Measurements from ENCODE around the gene BHLHE41. TPM values are rescaled to one million over a fixed set of nuclear protein-coding genes. Genes with fewer than 3 reads are reported as not detected.

BHLHE41 gene
- total and polyA plus RNA-seq, 2 donors (not counting 1 experiment from before 2014, with no cell fraction given): 2.3 to 2.4 TPM

DNA sequence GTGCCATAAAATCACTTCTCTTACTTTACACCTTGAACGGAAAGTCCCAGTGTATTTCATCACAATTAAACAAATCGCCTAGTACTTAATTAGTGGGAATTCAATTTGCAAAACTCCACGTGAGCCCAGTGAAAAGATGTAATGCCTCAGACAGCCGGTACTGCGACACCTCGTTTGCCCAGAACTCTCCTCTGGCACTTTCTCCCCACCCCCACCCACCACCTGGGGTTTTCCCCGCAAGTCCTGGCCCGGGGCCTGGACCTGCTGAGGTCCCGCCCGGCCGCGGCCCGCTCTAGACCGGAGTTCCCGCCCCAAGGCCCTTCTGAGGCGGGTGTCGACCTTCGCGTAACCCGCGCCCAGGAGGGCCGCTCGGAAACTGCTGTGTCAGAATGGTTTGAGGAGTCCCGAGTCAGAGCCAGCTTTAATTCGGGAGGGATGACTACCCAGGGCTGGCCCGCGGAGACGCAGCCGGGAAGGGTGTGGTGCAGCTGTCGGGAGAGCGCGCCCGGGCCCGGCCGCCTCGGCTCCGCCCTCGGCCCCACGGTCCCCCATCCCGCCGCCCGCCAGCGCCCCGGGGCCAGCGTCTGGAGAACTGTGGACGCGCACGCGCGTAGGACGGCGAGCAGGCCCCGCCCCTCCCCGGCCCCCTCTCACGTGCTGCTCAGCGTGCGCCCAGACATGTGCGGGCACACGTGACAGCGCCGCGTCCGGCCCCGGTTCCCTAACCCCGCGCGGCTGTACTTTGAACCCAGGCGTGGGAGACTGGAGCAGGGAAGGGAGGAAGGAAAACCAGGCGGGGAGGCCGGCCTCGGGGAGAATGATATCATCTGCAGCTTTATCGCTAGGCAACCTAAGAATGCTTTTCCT lies 10.8 kb downstream of the BHLHE41 start:
- Histone ChIP-seq H3K9me3 (ENCODE audit: control insufficient read depth, insufficient read depth, low read depth, low read length) (no peaks in the 10 kb centered on the region), H3K27ac (ENCODE audit: insufficient read depth, low read length) (peak overlapping the region; percentile 80), H3K36me3 (ENCODE audit: control insufficient read depth, insufficient read depth, low read length) (no peaks in the 10 kb centered on the region), H3K4me1 (ENCODE audit: control insufficient read depth, extremely low read depth, insufficient read depth, low read length) (peaks cover 2% of the 10 kb centered on the region), H3K4me3 (replicated peaks in 1 of 4; ENCODE audit: control extremely low read depth in 1 of 4, insufficient read depth in 1 of 4, low read depth in 3 of 4, low read length in 4 of 4) (peak overlapping the region; percentile 22 to 62 (median 42)), H3K27me3 (ENCODE audit: control insufficient read depth, insufficient read depth, low read length) (no peaks in the 10 kb centered on the region), H3K4me2 (ENCODE audit: extremely low read depth, insufficient read depth, low read length) (peak overlapping the region; percentile 75), H3K9ac (ENCODE audit: insufficient read depth, low read length) (peak overlapping the region; percentile 76), H3K79me2 (ENCODE audit: control insufficient read depth, insufficient read depth, low read length) (no peaks in the 10 kb centered on the region), H4K20me1 (ENCODE audit: control insufficient read depth, extremely low read depth, insufficient read depth, low read length) (no peaks in the 10 kb centered on the region), H2AFZ (ENCODE audit: low read length) (peak overlapping the region; percentile 67)
- TF ChIP-seq, protein P1, sequence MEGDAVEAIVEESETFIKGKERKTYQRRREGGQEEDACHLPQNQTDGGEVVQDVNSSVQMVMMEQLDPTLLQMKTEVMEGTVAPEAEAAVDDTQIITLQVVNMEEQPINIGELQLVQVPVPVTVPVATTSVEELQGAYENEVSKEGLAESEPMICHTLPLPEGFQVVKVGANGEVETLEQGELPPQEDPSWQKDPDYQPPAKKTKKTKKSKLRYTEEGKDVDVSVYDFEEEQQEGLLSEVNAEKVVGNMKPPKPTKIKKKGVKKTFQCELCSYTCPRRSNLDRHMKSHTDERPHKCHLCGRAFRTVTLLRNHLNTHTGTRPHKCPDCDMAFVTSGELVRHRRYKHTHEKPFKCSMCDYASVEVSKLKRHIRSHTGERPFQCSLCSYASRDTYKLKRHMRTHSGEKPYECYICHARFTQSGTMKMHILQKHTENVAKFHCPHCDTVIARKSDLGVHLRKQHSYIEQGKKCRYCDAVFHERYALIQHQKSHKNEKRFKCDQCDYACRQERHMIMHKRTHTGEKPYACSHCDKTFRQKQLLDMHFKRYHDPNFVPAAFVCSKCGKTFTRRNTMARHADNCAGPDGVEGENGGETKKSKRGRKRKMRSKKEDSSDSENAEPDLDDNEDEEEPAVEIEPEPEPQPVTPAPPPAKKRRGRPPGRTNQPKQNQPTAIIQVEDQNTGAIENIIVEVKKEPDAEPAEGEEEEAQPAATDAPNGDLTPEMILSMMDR (conservative IDR thresholded peaks at IDR 0.05 in 1 of 2, IDR thresholded peaks at IDR 0.05 in 1 of 2; ENCODE audit: low read depth in 1 of 2, low read length in 2 of 2): peak in 1 of 2 donors; percentile 21
- TF ChIP-seq EZH2 (IDR thresholded peaks at IDR 0.05; ENCODE audit: low read length, missing control alignments): no peak
- DNase-seq (ENCODE audit: low read depth in 2 of 2): peak; percentile 87 to 89

GRCh38 chr12:26113181-26113654 lies 11.6 kb downstream of the BHLHE41 start:
- TF ChIP-seq EZH2 (IDR thresholded peaks at IDR 0.05; ENCODE audit: low read length, missing control alignments): no peak
- TF ChIP-seq, protein P1 (conservative IDR thresholded peaks at IDR 0.05 in 1 of 2, IDR thresholded peaks at IDR 0.05 in 1 of 2; ENCODE audit: low read depth in 1 of 2, low read length in 2 of 2): no peak
- H3K4me1 ChIP-seq (ENCODE audit: control insufficient read depth, extremely low read depth, insufficient read depth, low read length): peaks cover 2% of the 10 kb centered on the region
- no peak for DNase-seq (ENCODE audit: low read depth in 2 of 2)
- H3K9me3 ChIP-seq (ENCODE audit: control insufficient read depth, insufficient read depth, low read depth, low read length): no peaks in the 10 kb centered on the region
- H4K20me1 ChIP-seq (ENCODE audit: control insufficient read depth, extremely low read depth, insufficient read depth, low read length): no peaks in the 10 kb centered on the region
- H3K36me3 ChIP-seq (ENCODE audit: control insufficient read depth, insufficient read depth, low read length): no peaks in the 10 kb centered on the region
- no peak overlapping the region for H3K9ac ChIP-seq (ENCODE audit: insufficient read depth, low read length)
- H3K4me3 ChIP-seq (replicated peaks in 1 of 4; ENCODE audit: control extremely low read depth in 1 of 4, insufficient read depth in 1 of 4, low read depth in 3 of 4, low read length in 4 of 4): peak overlapping the region in 1 of 4 experiments; percentile 62
- no peak overlapping the region for H3K4me2 ChIP-seq (ENCODE audit: extremely low read depth, insufficient read depth, low read length)
- H3K27ac ChIP-seq (ENCODE audit: insufficient read depth, low read length): no peak overlapping the region
- no peak overlapping the region for H2AFZ ChIP-seq (ENCODE audit: low read length)
- H3K79me2 ChIP-seq (ENCODE audit: control insufficient read depth, insufficient read depth, low read length): no peaks in the 10 kb centered on the region
- H3K27me3 ChIP-seq (ENCODE audit: control insufficient read depth, insufficient read depth, low read length): no peaks in the 10 kb centered on the region

DNA sequence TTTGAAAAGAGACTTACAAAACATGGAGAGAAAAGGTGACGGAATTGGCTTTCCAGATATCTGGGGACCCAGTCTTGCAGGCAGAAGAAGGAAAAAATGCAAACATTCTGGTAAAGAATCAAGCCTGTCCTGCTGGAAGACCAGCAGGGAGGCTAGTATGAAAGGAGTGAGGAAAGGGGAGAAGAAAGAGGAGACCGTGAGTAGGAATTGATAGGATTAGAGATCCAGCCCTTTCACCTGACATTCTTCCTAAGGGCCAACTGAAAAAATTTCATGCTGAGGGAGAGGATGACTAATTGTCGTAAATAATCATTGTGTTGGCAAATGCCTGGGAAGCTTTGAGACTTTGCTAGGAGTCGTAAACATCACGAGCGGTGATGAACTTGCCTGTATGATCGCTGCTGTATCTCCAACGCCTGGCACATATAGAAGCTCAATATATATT lies 12.1 kb downstream of the BHLHE41 start:
- Histone ChIP-seq H4K20me1 (ENCODE audit: control insufficient read depth, extremely low read depth, insufficient read depth, low read length) (no peaks in the 10 kb centered on the region), H3K9ac (ENCODE audit: insufficient read depth, low read length) (no peak overlapping the region), H3K4me3 (replicated peaks in 1 of 4; ENCODE audit: control extremely low read depth in 1 of 4, insufficient read depth in 1 of 4, low read depth in 3 of 4, low read length in 4 of 4) (no peak overlapping the region), H3K27me3 (ENCODE audit: control insufficient read depth, insufficient read depth, low read length) (no peaks in the 10 kb centered on the region), H2AFZ (ENCODE audit: low read length) (no peak overlapping the region), H3K27ac (ENCODE audit: insufficient read depth, low read length) (no peak overlapping the region), H3K9me3 (ENCODE audit: control insufficient read depth, insufficient read depth, low read depth, low read length) (no peaks in the 10 kb centered on the region), H3K36me3 (ENCODE audit: control insufficient read depth, insufficient read depth, low read length) (no peaks in the 10 kb centered on the region), H3K4me2 (ENCODE audit: extremely low read depth, insufficient read depth, low read length) (no peak overlapping the region), H3K79me2 (ENCODE audit: control insufficient read depth, insufficient read depth, low read length) (no peaks in the 10 kb centered on the region), H3K4me1 (ENCODE audit: control insufficient read depth, extremely low read depth, insufficient read depth, low read length) (peaks cover 2% of the 10 kb centered on the region)
- TF ChIP-seq EZH2 (IDR thresholded peaks at IDR 0.05; ENCODE audit: low read length, missing control alignments): no peak
- TF ChIP-seq, protein P1 (conservative IDR thresholded peaks at IDR 0.05 in 1 of 2, IDR thresholded peaks at IDR 0.05 in 1 of 2; ENCODE audit: low read depth in 1 of 2, low read length in 2 of 2): no peak
- DNase-seq (ENCODE audit: low read depth in 2 of 2): peak in 1 of 2 donors; percentile 25

Data from fibroblast of lung (primary cell).